Left hindlimb (tissue), 1 donor: ENCODE results near the gene KLRG1.
A peak's percentile ranks its signal among the peaks of the same experiment; 100 is the strongest.

ENCODE experiments used
- DNase-seq: peaks from one replicate; pipeline ENCODE4 v3.0.0-alpha.2; 2018

Gene KLRG1

DNA sequence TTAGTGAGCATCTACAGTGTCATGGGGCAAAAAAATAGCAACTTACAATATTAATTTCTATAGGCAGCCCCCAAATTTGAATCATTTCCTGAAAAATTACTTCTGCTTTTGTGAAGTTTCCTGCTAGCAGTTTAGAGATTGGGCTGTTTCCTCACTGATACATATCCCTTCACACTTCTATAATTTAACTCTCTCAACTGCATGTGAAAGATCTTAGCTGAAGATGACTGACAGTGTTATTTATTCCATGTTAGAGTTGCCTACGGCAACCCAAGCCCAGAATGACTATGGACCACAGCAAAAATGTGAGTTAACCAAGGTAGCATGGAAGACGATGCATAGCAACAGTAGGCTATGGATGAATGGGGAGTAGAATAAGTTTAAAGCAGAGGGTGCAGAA lies at the start of gene KLRG1:
Gene KLRG1, plus strand, starts transcription at position 134 of the 400 bp plus-strand sequence. Its CDS starts 90 bp downstream, at position 224.
- no peak for DNase-seq

DNA sequence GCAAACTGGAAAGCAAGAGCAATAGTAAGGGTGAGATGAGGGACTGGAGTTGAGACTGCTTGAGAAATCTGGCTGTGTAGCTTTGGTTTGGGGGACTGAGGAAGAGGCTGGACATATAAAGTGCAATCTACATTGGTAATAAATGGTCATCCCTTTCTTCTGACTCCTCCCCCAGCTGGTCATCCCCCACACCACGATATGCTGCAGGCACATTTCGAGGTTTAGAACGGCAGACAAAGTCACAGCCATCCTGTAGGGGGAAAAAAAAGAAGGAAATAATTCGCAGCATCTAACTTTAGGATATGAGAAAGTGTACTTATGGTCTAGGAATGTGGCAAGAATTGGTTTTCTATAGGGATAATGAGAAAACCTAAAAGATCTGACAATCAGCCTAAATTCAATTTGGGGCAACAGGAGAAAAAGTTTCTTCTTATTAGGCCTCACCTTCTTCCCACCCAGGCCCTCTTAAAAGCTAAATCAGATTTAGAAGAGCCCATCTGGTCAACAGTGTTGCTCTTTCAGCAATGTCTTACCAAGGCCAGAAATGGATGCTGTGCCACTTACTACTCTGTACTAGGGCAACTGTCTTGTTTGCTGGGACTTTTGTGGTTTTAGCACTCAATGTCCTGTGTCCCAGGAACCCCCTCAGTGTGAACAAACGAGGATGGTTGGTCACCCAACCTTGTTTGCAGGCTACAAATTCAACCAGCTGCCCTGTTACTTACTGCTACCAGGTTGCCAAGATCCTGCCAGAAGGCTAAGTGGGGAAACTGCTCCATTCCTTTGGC lies 47.5 kb upstream of the KLRG1 start:
- DNase-seq, result no peak

DNA sequence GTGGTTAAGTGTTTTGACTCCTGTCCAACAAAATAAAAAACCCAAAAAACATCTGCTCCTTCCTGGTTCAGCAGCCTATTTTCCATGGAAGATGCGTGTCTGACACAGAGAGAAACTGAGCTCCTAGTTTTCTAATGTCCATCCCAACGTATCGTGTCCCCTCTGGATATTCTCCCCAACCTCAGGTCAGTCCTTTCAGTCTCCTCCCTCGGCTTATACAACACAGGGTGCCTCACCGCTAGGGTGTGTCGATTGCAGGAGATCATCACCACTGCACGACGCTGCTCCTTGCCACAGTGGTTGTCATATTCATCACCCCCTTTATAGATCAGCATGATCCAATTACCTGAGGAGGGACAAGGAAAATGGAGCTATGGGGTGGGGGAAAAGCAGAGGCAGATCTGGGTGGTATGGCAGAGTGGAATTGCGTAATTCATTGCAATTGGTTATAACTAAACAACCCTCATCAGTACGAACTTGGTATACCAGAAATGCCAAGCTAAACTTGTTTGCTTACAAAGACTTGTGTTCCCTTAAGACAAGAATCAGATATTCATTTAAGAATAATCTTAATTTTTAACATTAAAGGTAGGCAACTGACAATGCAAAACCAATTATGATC lies 45.7 kb upstream of the KLRG1 start:
- DNase-seq, result no peak

DNA sequence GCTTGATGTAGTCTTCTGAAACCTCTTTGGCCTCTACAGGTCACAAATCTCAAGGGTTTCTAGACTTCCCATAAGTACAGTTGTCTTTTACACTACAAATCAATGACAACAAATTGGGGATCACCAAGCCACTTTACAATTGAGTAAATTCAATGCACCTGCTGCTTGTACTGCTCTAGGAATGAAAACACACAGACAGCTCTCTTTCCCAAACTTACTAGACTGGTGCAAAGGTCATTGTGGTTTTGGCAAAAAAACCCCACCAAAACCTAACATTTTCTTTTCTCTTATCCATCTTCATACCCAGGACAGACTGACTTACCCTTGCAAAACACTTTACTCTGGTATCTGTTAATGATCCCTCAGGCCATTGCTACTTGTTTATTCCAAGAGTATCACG lies 42.6 kb upstream of the KLRG1 start:
- DNase-seq, result no peak

DNA sequence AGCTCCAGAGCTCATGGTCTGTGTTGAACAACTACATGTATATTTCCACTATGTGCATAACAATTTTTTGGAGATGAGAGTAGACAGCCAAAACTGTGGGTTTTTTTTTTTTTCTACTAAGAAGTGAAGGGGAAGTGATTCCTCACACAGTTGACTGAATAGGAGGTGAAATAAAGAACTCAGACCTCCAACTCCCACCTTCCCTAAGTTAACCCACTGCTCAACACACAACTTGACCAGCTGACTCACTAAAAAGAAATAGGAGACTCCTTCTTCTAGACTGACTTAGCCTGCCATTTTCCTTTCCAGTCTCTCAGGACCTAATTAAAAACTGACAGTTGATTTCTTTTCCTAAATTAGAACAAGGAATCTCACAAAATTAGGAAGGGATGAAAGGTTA lies 41.6 kb upstream of the KLRG1 start:
- no peak for DNase-seq

DNA sequence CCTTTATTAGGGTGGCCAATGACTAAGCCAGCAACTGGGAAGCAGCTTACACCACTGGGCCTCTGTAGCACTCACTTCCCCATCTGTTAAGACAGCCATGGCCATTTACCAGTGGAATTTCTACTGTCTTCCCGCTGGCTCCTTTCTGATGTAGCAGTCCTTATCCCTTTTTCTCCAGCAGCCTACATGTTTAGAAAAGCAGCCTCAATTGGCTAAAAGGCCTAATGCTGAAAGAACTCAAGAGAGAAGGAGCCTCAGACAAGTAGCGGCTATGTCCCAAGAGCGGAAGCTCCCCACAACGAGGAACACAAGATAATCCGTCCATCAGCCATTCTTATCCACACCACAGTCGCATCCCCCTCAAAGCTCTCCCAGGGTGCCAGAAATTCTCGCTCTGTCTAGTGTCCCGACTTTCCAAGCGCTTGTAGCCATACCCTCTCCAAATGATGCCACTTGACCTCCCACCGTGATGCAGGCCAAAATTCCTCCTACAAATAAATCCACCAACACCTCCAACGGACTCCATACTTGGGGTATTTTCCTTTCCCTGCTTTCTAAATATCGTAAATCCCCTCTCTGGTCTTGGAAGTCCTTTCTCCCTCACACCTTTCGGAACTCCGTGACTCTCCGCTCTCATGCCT lies 40.5 kb upstream of the KLRG1 start:
- peak; percentile 40 for DNase-seq

DNA sequence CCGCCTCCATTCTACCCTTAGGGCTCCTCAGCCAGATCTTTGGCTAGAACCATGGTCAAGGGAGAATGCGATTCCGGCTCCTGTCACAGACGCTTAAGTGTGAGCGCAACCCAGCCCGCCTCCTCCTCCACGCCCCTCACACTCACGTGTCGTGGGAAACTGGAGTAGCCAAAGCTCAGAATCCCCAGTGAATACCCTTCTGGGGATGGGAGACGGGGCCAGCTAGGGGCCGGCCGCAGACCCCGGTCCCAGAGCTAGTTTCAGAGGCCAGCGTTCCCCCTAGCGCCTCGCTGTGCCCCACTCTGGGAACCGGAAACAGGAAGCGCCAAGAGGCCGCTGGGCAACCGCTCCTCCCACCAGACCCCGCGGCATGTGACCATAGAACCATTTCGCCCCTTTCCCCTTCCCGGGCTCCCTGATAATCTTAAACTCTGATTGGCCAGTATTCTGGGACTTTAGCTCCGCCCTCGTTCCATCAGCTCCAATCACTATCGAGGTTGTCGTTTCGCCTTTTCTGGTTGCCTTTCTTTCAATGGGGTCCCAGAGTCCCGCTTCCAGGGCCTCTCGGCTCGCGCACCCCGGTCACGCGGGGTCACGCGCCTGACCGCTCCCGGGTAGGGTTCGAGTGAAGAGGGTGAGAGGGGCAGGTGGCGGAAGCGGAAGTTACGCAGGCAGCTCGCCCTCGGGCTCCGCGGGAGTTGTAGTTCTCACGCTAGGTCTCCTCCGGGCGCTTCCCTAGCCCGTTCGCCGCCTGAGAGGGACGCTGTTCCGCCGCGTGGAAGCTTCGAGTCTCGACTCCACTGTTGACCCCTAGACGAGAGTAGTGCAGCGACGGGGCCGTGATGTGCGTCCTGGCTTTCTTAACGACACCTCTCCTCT lies 39.8 kb upstream of the KLRG1 start, which contains the start of gene M6PR:
Gene M6PR, minus strand, starts transcription at position 304 of the 879 bp plus-strand sequence. CDS start 3,241 bp downstream, outside the sequence.
- peak; percentile 96 for DNase-seq

DNA sequence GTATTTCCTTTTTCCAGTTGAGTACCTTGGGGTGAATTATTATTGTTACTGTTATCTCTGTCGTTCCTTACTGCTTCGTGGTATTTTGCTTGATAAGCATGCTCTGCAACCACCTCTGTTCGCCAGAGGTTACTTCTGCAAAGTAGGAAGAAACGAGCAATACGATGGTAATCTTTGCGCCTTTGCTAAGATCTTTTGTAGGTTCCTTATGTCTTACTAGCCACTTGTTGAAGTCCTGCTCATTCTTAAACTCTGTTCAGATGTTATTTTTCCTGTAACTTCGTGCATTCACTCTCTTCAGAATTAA lies 39.2 kb upstream of the KLRG1 start:
- no peak for DNase-seq

DNA sequence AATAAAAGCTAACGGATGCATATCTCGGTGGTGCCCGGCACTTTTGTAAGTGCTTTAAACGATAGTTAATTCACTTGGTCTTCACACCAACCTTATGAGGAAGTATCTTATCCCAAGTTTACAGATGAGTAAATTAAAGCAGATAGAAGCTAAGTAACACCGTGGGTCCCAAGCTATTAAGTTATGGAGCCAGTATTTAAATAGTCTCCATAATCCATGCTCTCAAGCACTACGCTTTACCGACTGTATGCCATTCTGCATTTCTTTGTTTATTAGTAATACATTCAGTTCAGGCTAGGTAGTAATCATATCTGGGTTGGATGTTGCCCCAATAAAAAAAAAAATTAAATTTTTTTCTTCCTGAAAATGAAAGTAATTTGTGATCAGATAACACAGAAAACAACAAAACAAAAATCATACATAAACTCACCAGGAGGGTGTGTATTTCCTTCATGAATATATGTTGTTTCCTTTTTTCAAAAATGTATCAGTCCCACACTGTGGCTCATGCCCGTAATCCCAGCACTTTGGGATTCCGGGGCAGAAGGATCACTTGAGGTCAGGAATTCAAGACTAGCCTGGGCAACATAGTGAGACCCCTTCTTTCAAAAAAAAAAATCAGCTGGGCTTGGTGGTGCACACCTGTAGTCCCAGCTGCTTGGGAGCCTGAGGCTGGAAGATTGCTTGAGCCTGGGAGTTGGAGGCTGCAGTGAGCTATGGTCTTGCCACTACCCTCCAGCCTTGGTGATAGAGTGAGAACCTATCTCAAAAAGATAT lies 38.5 kb upstream of the KLRG1 start:
- DNase-seq, result no peak

DNA sequence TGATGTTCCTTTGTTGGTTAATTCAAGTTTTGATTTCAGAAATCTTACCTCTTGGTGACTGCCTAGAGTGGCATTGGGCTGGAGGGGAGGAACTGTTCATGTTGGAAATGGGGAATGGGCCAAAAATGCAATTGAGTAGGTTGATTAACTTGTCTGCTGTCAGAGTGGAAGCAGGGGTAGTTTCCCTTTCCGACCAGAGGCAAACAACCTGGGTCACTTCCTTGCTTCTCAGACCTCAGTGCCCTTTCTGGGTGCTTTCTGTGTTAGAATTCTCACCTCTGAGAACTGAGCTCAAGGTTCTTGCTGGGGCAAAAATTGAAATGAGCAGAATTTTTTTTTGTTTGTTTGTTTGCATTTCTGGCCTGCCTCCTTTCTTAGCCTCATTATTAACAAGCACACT lies 37.6 kb upstream of the KLRG1 start:
- no peak for DNase-seq

DNA sequence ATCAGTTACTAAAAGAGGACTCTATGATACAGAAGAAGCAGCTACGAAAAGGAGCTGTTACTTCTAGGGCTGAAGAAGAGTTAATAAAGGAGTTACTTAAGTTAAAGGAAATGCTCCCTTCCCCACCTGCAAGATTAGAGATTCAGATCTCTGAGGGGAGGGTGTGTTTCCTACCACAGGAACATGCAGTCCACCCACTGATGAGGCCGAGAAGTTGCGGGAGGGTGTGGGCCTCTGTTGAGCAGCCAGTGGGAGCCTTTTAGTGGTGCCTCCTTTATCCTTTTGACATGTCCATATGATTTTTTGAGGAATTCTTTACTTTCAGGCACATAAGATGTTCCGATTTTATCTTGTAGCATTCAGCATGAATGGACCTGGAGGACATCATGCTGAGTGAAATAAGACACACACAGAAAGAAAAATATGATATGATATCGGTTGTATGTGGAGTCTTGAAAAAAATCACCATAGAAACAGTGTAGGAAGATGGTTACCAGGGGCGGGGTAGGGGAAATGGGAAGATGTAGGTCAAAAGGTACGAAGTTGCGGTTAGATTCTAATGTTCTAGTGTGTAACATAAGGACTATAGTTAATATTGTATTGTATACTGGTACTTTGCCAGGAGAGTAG lies 35.5 kb upstream of the KLRG1 start:
- DNase-seq, result no peak

DNA sequence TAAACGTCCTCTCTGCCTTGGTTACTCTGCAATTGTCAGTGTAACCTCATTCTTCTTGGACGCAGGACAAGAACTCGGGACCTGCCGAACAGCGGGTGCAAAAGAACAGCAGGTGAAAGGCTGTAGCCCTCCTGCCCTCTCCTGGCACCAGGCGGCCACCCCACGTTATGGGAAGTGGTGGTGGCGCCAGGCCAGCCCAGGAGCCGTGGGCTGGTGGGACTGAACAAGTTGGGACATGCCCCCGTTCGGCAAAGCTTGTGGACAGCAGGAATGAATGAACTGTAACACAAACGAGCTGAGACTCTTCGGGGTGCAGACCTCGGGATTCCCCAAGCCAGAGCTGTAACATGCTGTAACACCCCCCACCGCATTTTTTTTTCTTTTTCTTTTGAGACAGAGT lies 33.3 kb upstream of the KLRG1 start:
- no peak for DNase-seq

DNA sequence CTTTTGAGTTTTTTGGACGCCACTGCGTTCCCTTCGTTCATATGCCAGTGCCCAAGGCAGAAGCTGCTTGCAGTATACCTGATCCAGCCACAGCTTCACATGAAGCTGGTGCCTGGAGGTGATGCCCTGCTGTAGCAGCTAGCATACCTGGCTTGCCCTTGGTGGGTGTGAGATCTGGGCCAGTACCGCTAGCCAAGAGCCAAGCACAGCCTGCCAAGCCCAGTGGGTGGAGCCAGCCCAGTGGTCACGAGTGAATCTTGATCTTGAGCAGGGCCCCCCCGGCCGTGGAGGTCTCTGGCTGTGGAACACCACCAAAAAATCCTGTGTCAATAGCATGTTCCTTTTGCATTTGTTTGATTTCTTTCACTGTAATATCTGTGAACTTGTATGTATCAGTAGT lies 32.6 kb upstream of the KLRG1 start:
- DNase-seq, result no peak

DNA sequence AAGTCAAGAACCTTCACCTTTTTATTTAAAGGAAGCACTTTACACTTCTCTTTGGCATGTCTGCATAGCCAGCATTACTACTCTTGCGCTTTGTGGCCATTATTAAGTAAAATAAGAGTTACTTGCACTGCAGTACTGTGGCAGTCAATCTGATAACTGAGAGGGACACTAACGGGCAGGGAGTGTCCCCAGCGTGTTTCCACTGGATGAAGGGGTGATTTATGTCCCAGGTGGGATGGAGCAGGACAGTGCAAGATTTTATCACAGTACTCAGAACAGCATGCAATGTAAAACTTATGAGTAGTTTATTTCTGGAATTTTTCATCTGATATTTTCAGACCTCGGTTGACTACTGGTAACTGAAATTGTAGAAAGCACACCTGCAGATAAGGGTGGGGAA lies 31.8 kb upstream of the KLRG1 start:
- no peak for DNase-seq

DNA sequence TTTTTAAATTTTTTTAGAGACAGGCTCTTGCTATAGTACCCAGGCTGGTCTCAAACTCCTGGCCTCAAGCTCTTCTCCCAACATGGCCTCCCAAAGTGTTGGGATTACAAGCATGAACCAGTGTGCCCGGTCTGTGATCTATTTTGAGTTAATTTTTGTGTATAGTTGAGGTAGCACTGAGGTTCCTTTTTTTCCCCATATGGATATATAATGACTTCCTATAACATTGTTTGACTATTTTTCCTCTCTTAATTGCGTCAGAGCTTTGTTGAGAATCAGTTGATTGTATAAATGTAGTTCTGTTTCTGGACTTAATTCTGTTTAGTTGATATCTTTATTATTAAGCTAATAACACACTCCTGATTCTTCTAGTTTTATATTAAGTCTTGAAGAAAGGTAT lies 31.3 kb upstream of the KLRG1 start:
- DNase-seq, result no peak

DNA sequence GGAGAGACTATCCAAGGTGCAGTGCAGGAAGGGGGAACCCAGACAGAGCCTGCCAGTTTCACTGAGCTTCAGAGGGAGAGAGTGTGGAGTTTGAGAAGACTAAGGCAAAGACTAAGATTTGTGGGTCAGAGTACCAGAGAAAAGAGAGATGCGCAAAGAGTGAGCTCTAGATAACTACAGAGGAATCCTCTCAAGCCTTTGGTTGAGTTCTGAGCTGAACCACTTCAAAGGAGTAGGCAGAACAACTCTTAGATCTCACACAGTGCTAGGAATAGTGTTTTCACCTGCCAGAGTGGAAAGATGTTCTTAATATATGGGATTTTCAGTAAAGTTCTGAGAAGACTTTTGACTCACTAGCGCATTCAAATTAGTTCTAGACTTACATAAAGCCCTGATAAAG lies 29.2 kb upstream of the KLRG1 start:
- DNase-seq, result no peak

DNA sequence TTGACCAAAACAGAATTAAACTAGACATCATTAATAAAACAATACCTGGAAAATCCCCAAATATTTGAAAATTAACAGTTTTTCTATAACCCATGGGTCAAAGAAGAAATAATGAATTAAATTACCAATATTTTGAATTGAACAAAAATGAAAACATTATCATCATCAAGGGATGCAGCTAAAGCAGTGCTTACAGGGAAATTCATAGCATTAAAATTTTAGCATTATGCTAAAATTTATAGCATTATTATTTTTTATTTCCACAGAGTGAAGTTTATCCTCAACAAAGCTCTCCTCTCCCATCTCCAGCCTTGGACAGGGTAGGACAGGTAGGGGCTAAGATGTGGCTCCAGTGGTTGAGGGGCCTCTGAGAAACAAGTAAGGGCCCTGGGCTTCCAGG lies 20.6 kb upstream of the KLRG1 start:
- DNase-seq, result no peak

DNA sequence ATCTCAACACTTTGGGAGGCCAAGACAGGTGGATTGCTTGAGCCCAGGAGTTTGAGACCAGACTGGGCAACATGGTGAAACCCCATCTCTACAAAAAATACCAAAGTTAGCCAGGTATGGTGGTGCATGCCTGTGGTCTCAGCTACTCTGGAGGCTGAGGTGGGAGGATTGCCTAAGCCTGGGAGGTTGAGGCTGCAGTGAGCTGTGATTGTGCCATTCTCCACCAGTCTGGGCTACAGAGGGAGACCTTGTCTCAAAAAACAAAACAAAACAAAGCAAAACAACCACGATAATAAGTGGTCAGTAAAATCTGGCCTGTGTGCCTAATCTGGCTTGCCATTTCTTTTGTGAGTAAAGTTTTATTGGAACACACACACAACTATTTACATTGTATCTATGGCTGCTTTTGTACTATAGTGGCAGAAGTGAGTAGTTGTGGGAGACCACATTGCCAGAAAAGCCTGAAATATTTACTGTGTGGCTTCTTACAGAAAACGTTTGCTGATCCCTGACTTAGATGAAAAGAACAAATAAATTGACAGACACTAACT lies 19.4 kb upstream of the KLRG1 start:
- no peak for DNase-seq

DNA sequence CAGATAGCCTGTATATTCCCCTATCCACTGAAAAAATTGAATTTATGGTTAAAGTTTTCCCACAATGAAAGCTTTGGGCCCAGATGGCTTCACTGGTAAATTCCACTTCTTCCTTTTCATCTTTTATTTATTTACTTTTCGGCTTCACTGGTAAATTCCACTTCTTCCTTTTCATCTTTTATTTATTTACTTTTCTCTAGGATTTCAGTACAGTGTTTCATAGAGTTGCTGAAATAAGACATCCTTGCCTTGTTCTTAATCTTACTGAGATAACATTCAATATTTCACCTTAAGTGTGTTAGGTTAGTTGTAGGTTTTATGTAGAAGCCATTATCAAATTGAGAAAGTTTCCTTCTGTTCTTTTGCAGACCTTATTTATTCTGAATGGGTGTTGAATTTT lies 18.9 kb upstream of the KLRG1 start:
- DNase-seq, result no peak

DNA sequence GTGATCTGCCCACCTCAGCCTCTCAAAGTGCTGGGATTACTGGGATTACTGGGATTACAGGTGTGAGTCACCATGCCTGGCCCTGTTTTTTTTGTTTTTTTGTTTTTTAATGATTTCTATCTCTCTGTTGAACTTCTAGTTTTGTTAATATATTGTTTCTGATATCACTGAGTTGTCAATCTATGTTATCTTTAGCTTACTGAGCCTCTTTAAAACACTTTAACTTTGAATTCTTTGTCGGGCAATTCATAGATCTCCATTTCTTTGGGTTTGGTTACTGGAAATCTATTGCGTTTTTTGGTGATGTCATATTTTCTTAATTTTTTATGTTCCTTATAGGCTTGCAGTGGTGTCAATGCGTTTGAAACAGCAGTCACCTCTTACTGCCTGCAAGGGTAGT lies 9.2 kb upstream of the KLRG1 start:
- DNase-seq, result no peak

DNA sequence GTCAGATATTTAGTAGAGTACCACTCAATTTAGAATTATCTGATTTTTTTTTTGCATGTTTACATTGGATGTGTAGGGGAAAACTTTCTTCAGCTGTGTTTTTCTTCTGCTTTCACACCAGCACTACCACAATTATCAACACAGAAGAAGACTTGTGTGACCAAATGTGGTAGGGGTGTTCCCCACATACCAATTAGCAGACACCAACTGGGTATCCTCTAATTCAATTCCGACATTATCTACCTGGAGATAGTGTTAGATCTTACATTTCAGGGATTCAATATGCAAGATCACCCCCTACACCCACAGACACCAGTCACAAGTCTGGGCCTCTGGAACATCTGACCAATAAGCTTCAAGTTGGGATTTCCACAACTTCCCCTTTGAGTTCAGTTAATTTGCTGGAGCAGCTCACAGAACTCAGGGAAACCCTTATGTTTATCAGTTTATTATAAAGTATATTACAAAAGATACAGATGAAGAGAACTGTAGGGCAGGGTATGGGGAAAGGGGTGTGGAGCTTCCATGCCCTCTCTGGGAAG lies 4.1 kb upstream of the KLRG1 start:
- no peak for DNase-seq
